Measurements from ENCODE around the gene VHLL. TPM values are rescaled to one million over a fixed set of nuclear protein-coding genes. Genes with fewer than 3 reads are reported as not detected.

The VHLL gene
- total and polyA plus RNA-seq, 10 of the 15 experiments (the other 5 are each of a cell fraction or from before 2014, with no cell fraction given) = 0.23 TPM; not detected in 9

GRCh38 chr1:156276966-156277381 lies 22.1 kb downstream of the VHLL start:
- RAD21 ChIA-PET (ENCODE audit: unreplicated experiment) = no interaction called here
- no peak for FAIRE-seq
- Histone ChIP-seq H3K27me3 (replicated peaks in 1 of 2; ENCODE audit: control insufficient read depth in 2 of 2, insufficient read depth in 2 of 2, low read length in 1 of 2) (no peaks in the 10 kb centered on the region), H3K4me2 (ENCODE audit: control insufficient read depth, insufficient read depth) (no peak overlapping the region), H3K36me3 (ENCODE audit: control insufficient read depth in 2 of 2, insufficient read depth in 2 of 2, low read length in 1 of 2) (peaks cover 25 to 54% of the 10 kb centered on the region in 2 experiments), H3K79me2 (ENCODE audit: control insufficient read depth, insufficient read depth, low read length) (peaks cover 34% of the 10 kb centered on the region), H3K9ac (ENCODE audit: control insufficient read depth, insufficient read depth, low read length) (no peak overlapping the region), H3K27ac (ENCODE audit: control insufficient read depth, insufficient read depth) (no peak overlapping the region), H3K9me3 (replicated peaks; ENCODE audit: control insufficient read depth, insufficient read depth, low read length) (no peaks in the 10 kb centered on the region), H3K4me1 (ENCODE audit: control insufficient read depth, insufficient read depth, low read length) (peaks cover 8% of the 10 kb centered on the region; the same call in 1 of the 2 replicates), H3K4me3 (no peak overlapping the region), H2AFZ (ENCODE audit: control insufficient read depth, low read depth, low read length) (no peak overlapping the region), H4K20me1 (ENCODE audit: control insufficient read depth, insufficient read depth) (no peaks in the 10 kb centered on the region)
- intact Hi-C loops (cut with micrococcal nuclease; ENCODE audit: unreplicated experiment) = no loop called here
- no peak for TF ChIP-seq RELA (IDR thresholded peaks at IDR 0.05; ENCODE audit: borderline replicate concordance, partially characterized antibody)
- TF ChIP-seq NR2C2 (IDR thresholded peaks at IDR 0.05; ENCODE audit: borderline replicate concordance, control insufficient read depth, insufficient read length, low read depth) = no peak
- TF ChIP-seq JUNB (IDR thresholded peaks at IDR 0.05) = no peak
- TF ChIP-seq CEBPZ (IDR thresholded peaks at IDR 0.05; ENCODE audit: low read depth, low read length) = no peak
- no peak for DNase-seq (ENCODE audit: low read depth, low spot score)
- POLR2A ChIA-PET = interaction anchor here (0.5 to 0.9 kb wide), 3 partner anchors 11 to 113 kb away, joined by 3 to 4 read pairs (median 4); no protein-coding TSS in a partner anchor
- ATAC-seq = no peak
- SMC1A ChIA-PET (ENCODE audit: uncharacterized antibody, unreplicated experiment) = no interaction called here
- no TSS peak for BruUV-seq (replicated peaks)
- in situ Hi-C loops (cut with MboI) = no loop called here
- WGBS (ENCODE audit: insufficient coverage, insufficient replicate concordance, low lambda C conversion rate, missing lambda C conversion rate) = 81% methylated on average over 6 of the region's 6 CpGs
- CTCF ChIA-PET = no interaction called here

GRCh38 chr1:156276532-156276931 lies 22.6 kb downstream of the VHLL start:
- ChIA-PET CTCF (no interaction called here), RAD21 (ENCODE audit: unreplicated experiment) (no interaction called here), SMC1A (ENCODE audit: uncharacterized antibody, unreplicated experiment) (no interaction called here), POLR2A (interaction anchor here (0.5 to 0.9 kb wide), 3 partner anchors 12 to 112 kb away, joined by 3 to 4 read pairs (median 4); no protein-coding TSS in a partner anchor)
- in situ Hi-C loops (cut with MboI) = no loop called here
- Histone ChIP-seq H3K27ac (ENCODE audit: control insufficient read depth, insufficient read depth) (no peak overlapping the region), H3K27me3 (replicated peaks in 1 of 2; ENCODE audit: control insufficient read depth in 2 of 2, insufficient read depth in 2 of 2, low read length in 1 of 2) (no peaks in the 10 kb centered on the region), H3K9me3 (replicated peaks; ENCODE audit: control insufficient read depth, insufficient read depth, low read length) (no peaks in the 10 kb centered on the region), H3K79me2 (ENCODE audit: control insufficient read depth, insufficient read depth, low read length) (peaks cover 30% of the 10 kb centered on the region), H3K4me3 (no peak overlapping the region), H3K4me2 (ENCODE audit: control insufficient read depth, insufficient read depth) (no peak overlapping the region), H3K9ac (ENCODE audit: control insufficient read depth, insufficient read depth, low read length) (no peak overlapping the region), H2AFZ (ENCODE audit: control insufficient read depth, low read depth, low read length) (no peak overlapping the region), H4K20me1 (ENCODE audit: control insufficient read depth, insufficient read depth) (no peaks in the 10 kb centered on the region), H3K36me3 (ENCODE audit: control insufficient read depth in 2 of 2, insufficient read depth in 2 of 2, low read length in 1 of 2) (peaks cover 25 to 58% of the 10 kb centered on the region in 2 experiments), H3K4me1 (ENCODE audit: control insufficient read depth, insufficient read depth, low read length) (peaks cover 8% of the 10 kb centered on the region; the same call in 1 of the 2 replicates)
- FAIRE-seq (no peak), ATAC-seq (no peak), DNase-seq (ENCODE audit: low read depth, low spot score) (no peak)
- intact Hi-C loops (cut with micrococcal nuclease; ENCODE audit: unreplicated experiment) = no loop called here
- no TSS peak for BruUV-seq (replicated peaks)
- no peak for TF ChIP-seq CEBPB (IDR thresholded peaks at IDR 0.05; ENCODE audit: borderline replicate concordance in 1 of 2, low read depth in 2 of 2, low read length in 2 of 2)
- no peak for TF ChIP-seq ZNF274 (IDR thresholded peaks at IDR 0.05; ENCODE audit: insufficient read depth, insufficient read length)
- no peak for TF ChIP-seq IRF5 (IDR thresholded peaks at IDR 0.05; ENCODE audit: borderline replicate concordance)
- no peak for TF ChIP-seq CBFB (IDR thresholded peaks at IDR 0.05; ENCODE audit: low read depth)
- TF ChIP-seq GATAD2B (conservative IDR thresholded peaks at IDR 0.05; ENCODE audit: low read depth) = no peak
- TF ChIP-seq SIN3A (IDR thresholded peaks at IDR 0.05; ENCODE audit: low read depth, low read length) = no peak
- no peak for TF ChIP-seq HCFC1 (IDR thresholded peaks at IDR 0.05; ENCODE audit: low read length)
- TF ChIP-seq SRF (IDR thresholded peaks at IDR 0.05; ENCODE audit: low read depth in 2 of 2, low read length in 2 of 2) = no peak

All from GM12878 (cell line).